HG03095 (cell line): ENCODE results near the gene NHSL1.

Experiments used
- ATAC-seq: cut with Tn5 transposase; IDR thresholded peaks from one replicate; pipeline ENCODE4 v1.9.1; 2021; ENCODE audit warnings: moderate library complexity; ENCODE audit not compliant: unreplicated experiment

NHSL1 gene

GRCh38 chr6:138377042-138377441 lies 122.3 kb downstream of the NHSL1 start:
- ATAC-seq: no peak

GRCh38 chr6:138374815-138375214 lies 124.5 kb downstream of the NHSL1 start:
- no peak for ATAC-seq

GRCh38 chr6:138374230-138374629 lies 125.1 kb downstream of the NHSL1 start:
- no peak for ATAC-seq

GRCh38 chr6:138372711-138373463 lies 126.4 kb downstream of the NHSL1 start:
- ATAC-seq: no peak
